ENCODE results near the gene BRWD1.
"Not testable (repeated sequence)": the region's sequence is repeated elsewhere in the genome, so short reads cannot be mapped to it uniquely, and the experiment has no call there.

BRWD1 gene

GRCh38 chr21:39142972-39143371, 170.5 kb downstream of the BRWD1 start:
- no peaks in the 10 kb centered on the region for H3K27me3 ChIP-seq (ENCODE audit: control insufficient read depth in 1 of 2, insufficient read depth in 2 of 2, low read length in 2 of 2)
- H3K4me1 ChIP-seq (ENCODE audit: control insufficient read depth in 1 of 2, insufficient read depth in 2 of 2, low read length in 2 of 2), result no peaks in the 10 kb centered on the region
- no peaks in the 10 kb centered on the region for H3K9me3 ChIP-seq (ENCODE audit: control insufficient read depth in 1 of 2, low read length in 2 of 2)
- no peak overlapping the region for H3K27ac ChIP-seq (ENCODE audit: low read depth, low read length)
- H3K9ac ChIP-seq (ENCODE audit: low read depth in 1 of 2, low read length in 2 of 2), result no peak overlapping the region
- no peak overlapping the region for H3K4me3 ChIP-seq (ENCODE audit: low read depth in 1 of 2, low read length in 2 of 2)
- no peaks in the 10 kb centered on the region for H3K36me3 ChIP-seq (ENCODE audit: control insufficient read depth in 1 of 2, insufficient read depth in 2 of 2, low read length in 2 of 2)

- Histone ChIP-seq H3K27ac (ENCODE audit: low read depth, low read length) (no peak overlapping the region), H3K27me3 (ENCODE audit: control insufficient read depth in 1 of 2, insufficient read depth in 2 of 2, low read length in 2 of 2) (no peaks in the 10 kb centered on the region), H3K4me1 (ENCODE audit: control insufficient read depth in 1 of 2, insufficient read depth in 2 of 2, low read length in 2 of 2) (peaks cover 0 to 7% of the 10 kb centered on the region in 2 donors), H3K4me3 (ENCODE audit: low read depth in 1 of 2, low read length in 2 of 2) (no peak overlapping the region), H3K36me3 (ENCODE audit: control insufficient read depth in 1 of 2, insufficient read depth in 2 of 2, low read length in 2 of 2) (no peaks in the 10 kb centered on the region), H3K9ac (ENCODE audit: low read depth in 1 of 2, low read length in 2 of 2) (no peak overlapping the region), H3K9me3 (ENCODE audit: control insufficient read depth in 1 of 2, low read length in 2 of 2) (no peaks in the 10 kb centered on the region)
These were observed 171.9 kb downstream of the BRWD1 start for GRCh38 chr21:39141502-39141901.

DNA sequence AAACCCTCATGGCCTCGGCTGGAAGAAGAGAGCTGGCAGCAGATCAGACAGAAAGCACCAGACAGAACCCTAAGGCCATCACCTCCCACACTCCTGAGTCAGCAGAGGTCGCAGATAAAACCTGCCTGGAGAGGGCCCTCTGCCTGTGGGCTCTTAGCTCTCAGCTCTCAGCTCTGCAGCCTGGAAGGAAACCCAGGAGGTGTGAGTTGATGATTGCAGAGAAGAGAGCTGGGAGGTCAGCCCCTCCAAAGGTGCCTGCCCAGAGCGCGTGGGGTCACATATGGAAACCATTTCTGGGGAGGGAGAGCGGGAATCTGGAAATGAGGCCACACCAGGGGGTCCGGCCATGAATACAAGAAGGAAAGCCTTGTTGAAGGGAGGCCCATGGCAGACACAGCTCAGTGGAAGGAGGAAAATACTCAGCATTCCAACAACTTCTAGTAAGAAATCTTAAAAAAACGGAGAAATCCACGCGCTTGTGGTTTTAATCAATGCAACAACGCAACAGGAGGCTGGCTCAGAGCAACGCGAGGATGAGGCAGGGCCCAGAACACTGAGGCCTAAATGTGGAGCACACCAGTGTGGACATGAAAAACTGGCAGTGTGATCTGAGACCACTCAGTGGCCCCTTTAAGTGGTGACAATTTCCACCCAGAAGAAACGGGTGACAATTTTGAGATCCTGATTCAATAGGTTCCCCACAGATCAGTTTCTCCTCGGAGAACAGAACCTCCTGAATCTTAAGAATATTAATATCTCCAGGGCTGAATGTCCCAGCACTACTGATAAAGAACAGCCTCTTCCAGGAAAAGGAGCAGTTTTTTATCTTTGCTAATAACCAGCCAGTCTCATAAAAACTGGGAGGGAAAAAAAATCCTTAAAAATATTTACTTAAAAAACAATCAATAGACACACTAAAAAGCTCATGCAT, 175.9 kb downstream of the BRWD1 start:
- Histone ChIP-seq H3K9ac (ENCODE audit: low read depth in 1 of 2, low read length in 2 of 2) (no peak overlapping the region), H3K27ac (ENCODE audit: low read depth, low read length) (no peak overlapping the region), H3K4me3 (ENCODE audit: low read depth in 1 of 2, low read length in 2 of 2) (no peak overlapping the region), H3K27me3 (ENCODE audit: control insufficient read depth in 1 of 2, insufficient read depth in 2 of 2, low read length in 2 of 2) (no peaks in the 10 kb centered on the region), H3K4me1 (ENCODE audit: control insufficient read depth in 1 of 2, insufficient read depth in 2 of 2, low read length in 2 of 2) (peaks cover 0 to 7% of the 10 kb centered on the region in 2 donors), H3K36me3 (ENCODE audit: control insufficient read depth in 1 of 2, insufficient read depth in 2 of 2, low read length in 2 of 2) (no peaks in the 10 kb centered on the region), H3K9me3 (ENCODE audit: control insufficient read depth in 1 of 2, low read length in 2 of 2) (no peaks in the 10 kb centered on the region)

GRCh38 chr21:39136711-39137110, 176.7 kb downstream of the BRWD1 start:
- Histone ChIP-seq H3K9me3 (ENCODE audit: control insufficient read depth in 1 of 2, low read length in 2 of 2) (no peaks in the 10 kb centered on the region), H3K9ac (ENCODE audit: low read depth in 1 of 2, low read length in 2 of 2) (no peak overlapping the region), H3K4me3 (ENCODE audit: low read depth in 1 of 2, low read length in 2 of 2) (no peak overlapping the region), H3K27me3 (ENCODE audit: control insufficient read depth in 1 of 2, insufficient read depth in 2 of 2, low read length in 2 of 2) (no peaks in the 10 kb centered on the region), H3K36me3 (ENCODE audit: control insufficient read depth in 1 of 2, insufficient read depth in 2 of 2, low read length in 2 of 2) (no peaks in the 10 kb centered on the region), H3K27ac (ENCODE audit: low read depth, low read length) (no peak overlapping the region), H3K4me1 (ENCODE audit: control insufficient read depth in 1 of 2, insufficient read depth in 2 of 2, low read length in 2 of 2) (peaks cover 0 to 7% of the 10 kb centered on the region in 2 donors)

DNA sequence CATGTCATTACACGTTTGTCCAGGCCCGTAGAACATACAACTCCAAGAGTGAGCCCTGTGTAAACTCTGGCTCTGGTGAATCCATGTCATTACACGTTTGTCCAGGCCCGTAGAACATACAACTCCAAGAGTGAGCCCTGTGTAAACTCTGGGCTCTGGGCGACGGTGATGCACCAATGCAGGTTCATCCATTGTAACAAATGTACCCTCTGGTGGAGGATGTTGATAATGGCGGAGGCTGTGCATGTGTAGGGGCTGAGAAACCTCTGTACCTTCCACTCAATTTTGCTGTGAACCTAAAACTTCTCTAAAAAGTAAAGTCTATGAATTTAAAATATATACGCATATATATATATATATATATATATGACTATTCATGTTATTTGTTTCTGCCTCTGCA, 177.3 kb downstream of the BRWD1 start:
- H3K27ac ChIP-seq (ENCODE audit: low read depth, low read length); H3K4me3 ChIP-seq (ENCODE audit: low read depth in 1 of 2, low read length in 2 of 2); H3K9ac ChIP-seq (ENCODE audit: low read depth in 1 of 2, low read length in 2 of 2); H3K27me3 ChIP-seq (ENCODE audit: control insufficient read depth in 1 of 2, insufficient read depth in 2 of 2, low read length in 2 of 2); H3K4me1 ChIP-seq (ENCODE audit: control insufficient read depth in 1 of 2, insufficient read depth in 2 of 2, low read length in 2 of 2); H3K9me3 ChIP-seq (ENCODE audit: control insufficient read depth in 1 of 2, low read length in 2 of 2); H3K36me3 ChIP-seq (ENCODE audit: control insufficient read depth in 1 of 2, insufficient read depth in 2 of 2, low read length in 2 of 2): not testable (repeated sequence)

DNA sequence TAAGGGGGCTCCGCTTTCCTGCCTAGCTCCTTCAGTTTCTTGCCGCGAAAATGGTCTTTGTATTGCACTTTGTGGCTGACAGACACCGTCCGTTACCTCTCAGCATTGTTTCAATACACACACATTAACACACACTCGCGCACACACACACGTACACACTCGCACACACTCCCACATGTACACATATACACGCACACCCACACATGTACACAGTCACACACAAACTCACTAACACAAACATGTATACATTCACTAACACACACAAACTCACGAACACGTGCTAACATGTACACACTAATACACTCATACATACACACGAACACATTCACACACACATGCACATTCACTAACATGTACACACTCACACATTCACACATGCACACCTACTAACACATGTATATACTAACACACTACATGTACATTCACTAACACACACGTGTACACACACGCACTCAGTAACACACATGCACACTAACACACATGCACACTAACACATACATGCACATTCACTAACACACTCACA, 179.1 kb downstream of the BRWD1 start:
- H3K9ac ChIP-seq (ENCODE audit: low read depth in 1 of 2, low read length in 2 of 2), result no peak overlapping the region
- no peaks in the 10 kb centered on the region for H3K36me3 ChIP-seq (ENCODE audit: control insufficient read depth in 1 of 2, insufficient read depth in 2 of 2, low read length in 2 of 2)
- no peak overlapping the region for H3K27ac ChIP-seq (ENCODE audit: low read depth, low read length)
- H3K9me3 ChIP-seq (ENCODE audit: control insufficient read depth in 1 of 2, low read length in 2 of 2), result peaks cover 0 to 6% of the 10 kb centered on the region in 2 donors
- H3K4me3 ChIP-seq (ENCODE audit: low read depth in 1 of 2, low read length in 2 of 2), result no peak overlapping the region
- peaks cover 0 to 7% of the 10 kb centered on the region in 2 donors for H3K4me1 ChIP-seq (ENCODE audit: control insufficient read depth in 1 of 2, insufficient read depth in 2 of 2, low read length in 2 of 2)
- no peaks in the 10 kb centered on the region for H3K27me3 ChIP-seq (ENCODE audit: control insufficient read depth in 1 of 2, insufficient read depth in 2 of 2, low read length in 2 of 2)

All from duodenal mucosa (tissue), 2 donors.